Measurements from ENCODE around the gene EIF2D.
A peak's percentile ranks its signal among the peaks of the same experiment; 100 is the strongest.
"Not testable (repeated sequence)": the region's sequence is repeated elsewhere in the genome, so short reads cannot be mapped to it uniquely, and the experiment has no call there.

EIF2D gene

GRCh38 chr1:206635080-206635977 lies 23.1 kb upstream of the EIF2D start, which contains the start of gene DYRK3:
DYRK3 (plus strand) TSS chr1:206635536; CDS start chr1:206635704, 168 bp downstream.
- peak; percentile 90 for DNase-seq (ENCODE audit: low read depth)

- peak; percentile 60 for DNase-seq (ENCODE audit: low read depth)
Observed at GRCh38 chr1:206634365-206635079, 22.3 kb upstream of the EIF2D start.

DNA sequence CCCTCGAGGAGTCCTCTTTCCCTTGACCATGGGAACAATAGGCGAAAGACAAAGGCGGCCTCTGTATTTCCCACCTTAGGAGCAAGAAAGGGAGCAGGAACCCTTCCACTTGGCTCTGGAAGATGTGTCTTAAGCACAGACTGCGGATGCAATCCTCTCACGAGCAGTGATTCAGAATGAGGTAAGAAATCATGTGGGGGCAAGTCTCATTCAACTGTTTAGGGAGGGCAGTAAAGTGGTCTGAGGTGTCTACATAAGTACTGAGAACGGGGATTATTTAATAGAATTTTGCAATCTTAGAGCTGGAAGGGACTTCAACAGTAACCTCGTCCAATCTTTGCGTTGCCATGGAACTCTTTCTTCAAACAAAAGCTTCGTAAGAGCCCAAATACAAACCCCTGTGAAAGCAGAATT lies 21.4 kb upstream of the EIF2D start:
- DNase-seq (ENCODE audit: low read depth), result no peak

DNA sequence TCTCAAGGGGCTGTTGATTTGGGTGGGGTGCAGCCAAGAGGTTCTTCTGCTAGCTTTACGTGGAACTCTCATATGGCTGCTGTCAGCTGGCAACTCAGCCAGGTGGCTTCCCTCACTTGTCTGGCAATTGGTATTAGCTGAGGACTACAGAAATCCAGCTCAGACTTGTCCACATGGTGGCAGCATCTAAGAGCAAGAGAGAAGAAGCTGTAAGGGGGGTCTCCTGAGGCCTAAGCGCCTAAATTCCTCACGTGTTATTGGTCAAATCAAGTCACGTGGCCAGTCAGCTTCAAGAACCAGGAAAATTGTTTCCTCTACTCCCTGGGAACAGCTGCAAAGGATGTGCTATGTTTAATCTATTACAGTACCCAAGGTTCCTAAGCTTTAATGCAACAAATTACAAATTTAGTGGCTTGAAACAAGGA lies 18.8 kb upstream of the EIF2D start:
- DNase-seq (ENCODE audit: low read depth), result no peak

DNA sequence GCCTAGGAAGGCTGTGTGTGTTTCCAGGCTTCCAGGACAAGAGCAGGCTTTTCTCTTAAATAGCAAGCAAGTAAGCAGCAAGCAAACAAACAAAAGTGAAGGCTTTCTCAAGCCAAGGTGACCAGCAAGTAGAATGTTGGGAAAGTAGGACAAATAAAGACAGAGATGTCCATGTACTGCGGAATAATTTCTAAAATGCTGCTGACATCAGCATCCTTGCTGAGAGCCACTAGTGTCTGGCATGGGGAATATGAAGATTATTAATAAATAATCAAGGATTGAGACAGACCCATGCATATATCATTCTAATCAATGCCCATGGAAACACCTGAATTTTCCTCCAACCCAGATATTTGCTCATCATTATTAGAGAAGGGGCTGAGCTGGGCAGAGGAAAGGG lies 16.7 kb upstream of the EIF2D start:
- no peak for DNase-seq (ENCODE audit: low read depth)

DNA sequence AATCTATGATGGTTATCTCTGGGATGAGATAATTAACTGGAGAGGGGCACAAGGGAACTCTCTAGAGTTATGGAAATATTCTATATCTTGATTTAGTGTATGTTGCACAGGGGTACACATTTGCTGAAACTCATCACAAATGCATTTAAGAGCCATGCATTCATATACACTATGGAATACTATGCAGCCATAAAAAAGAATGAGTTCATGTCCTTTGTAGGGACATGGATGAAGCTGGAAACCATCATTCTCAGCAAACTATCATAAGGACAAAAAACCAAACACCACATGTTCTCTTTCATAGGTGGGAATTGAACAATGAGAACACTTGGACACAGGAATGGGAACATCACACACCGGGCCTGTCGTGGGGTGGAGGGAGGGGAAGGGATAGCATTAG lies 14.1 kb upstream of the EIF2D start:
- DNase-seq (ENCODE audit: low read depth), result not testable (repeated sequence)

DNA sequence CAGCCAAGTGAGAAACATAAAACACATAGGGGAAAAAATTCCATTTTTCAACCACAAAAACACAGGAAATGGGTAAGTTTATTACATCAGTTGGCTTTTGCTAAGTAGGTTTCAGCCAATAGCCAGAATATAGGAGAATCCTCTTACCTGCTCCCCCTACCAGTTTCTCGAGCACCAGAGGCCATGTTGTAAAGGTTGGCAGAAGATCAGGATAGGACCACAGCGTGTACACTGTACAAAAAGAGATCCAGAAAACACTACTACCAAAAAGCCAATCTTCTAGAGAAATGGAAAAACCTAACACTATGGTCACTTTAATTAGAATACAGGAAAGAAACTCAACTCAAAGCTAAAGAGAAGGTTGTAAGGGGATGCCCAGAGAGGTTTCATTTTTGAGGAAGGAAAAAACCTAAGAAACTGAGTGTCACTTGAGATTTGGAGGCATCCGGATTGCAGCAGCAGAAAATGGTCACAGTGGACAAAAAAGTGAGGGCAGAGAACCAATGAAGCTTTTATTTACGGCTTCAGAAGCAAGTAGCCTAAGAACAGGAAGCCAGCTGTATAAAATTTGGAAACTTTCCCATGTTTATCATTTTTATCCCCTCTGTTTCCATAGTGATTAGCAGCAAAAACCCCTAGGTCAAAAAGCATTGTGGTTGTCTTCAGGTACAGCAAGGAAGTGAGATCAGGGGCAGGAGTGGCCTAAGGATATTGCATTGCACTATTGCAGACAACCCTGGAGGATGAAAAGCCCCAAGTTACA lies 2.9 kb downstream of the EIF2D start:
- no peak for DNase-seq (ENCODE audit: low read depth)

GRCh38 chr1:206608108-206608698 lies 4.1 kb downstream of the EIF2D start:
- DNase-seq (ENCODE audit: low read depth), result peak; percentile 37

- no peak for DNase-seq (ENCODE audit: low read depth)
Observed at GRCh38 chr1:206606867-206607266, 5.4 kb downstream of the EIF2D start.

- no peak for DNase-seq (ENCODE audit: low read depth)
Observed at GRCh38 chr1:206604861-206605260, 7.4 kb downstream of the EIF2D start.

DNA sequence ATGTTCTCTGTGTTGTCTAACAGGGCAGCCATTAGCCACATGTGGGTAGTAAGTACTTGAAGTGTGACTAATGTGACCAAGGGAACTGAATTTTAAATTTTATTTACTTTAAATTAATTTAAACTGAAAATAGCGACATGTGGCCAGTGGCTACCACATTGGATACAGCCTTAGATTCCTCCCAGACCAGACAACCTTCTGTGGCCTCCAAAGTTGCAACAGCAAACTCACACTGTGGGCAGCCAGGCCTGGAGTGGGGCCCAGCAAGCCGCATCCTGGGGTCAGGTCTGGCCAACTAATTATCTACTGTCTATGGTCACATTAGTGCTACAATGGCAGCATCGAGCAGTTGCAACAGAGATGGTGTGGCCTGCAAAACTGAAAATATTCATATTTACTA lies 11.7 kb downstream of the EIF2D start:
- no peak for DNase-seq (ENCODE audit: low read depth)

GRCh38 chr1:206596319-206596666 lies 16.0 kb downstream of the EIF2D start:
- DNase-seq (ENCODE audit: low read depth), result no peak

GRCh38 chr1:206595581-206596318 lies 16.5 kb downstream of the EIF2D start:
- no peak for DNase-seq (ENCODE audit: low read depth)

GRCh38 chr1:206593351-206593925 lies 18.8 kb downstream of the EIF2D start:
- DNase-seq (ENCODE audit: low read depth), result no peak

- no peak for DNase-seq (ENCODE audit: low read depth)
Observed at GRCh38 chr1:206591696-206592095, 20.6 kb downstream of the EIF2D start.

GRCh38 chr1:206591226-206591625 lies 21.0 kb downstream of the EIF2D start:
- no peak for DNase-seq (ENCODE audit: low read depth)

- DNase-seq (ENCODE audit: low read depth), result peak; percentile 66
Observed at GRCh38 chr1:206590025-206590758, 22.1 kb downstream of the EIF2D start.

DNA sequence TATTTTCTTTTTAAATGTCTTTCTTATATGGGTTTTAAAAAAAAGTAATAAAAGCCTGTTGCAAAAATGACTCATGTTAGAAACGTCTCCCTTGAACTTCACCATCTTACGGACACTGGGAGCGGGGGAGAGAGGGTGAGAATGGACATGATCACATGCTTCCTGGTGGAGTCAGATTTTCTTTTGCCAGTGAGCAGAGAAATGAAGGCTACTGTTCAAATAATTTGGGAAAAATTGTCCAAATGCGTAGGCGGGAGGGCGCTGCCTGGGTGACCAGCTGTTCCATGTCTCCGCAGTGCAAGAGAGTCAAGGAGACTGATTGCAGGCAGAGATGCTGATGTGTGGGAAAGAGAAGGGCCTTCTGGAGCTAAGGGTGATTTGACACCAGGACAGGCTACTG lies 23.1 kb downstream of the EIF2D start:
- no peak for DNase-seq (ENCODE audit: low read depth)

DNA sequence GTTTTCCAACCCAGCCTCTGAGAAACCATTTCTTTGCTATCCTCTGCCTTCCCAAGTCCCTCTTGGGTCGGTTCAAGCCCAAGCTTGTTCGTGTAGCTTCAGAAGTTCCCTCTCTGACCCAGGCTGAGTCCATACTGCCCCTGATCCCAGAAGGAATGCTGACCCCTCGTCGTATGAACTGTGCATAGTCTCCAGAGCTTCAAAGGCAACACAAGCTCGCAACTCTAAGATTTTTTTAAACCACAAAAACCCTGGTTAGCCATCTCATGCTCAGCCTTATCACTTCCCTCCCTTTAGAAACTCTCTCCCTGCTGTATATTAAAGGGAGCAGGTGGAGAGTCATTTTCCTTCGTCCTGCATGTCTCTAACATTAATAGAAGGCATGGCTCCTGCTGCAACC lies 23.8 kb downstream of the EIF2D start:
- no peak for DNase-seq (ENCODE audit: low read depth)

DNA sequence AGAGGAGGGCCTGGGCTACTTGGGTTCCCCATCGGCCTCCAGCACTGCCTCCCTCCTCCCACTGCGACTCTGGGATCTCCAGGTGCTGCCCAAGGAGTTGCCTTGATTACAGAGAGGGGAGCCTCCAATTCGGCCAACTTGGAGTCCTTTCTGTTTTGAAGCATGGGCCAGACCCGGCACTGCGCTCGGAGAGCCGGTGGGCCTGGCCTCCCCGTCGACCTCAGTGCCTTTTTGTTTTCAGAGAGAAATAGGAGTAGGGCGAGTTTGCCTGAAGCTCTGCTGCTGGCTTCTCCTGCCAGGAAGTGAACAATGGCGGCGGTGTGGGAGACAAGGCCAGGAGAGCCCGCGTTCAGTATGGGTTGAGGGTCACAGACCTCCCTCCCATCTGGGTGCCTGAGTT lies 24.4 kb downstream of the EIF2D start:
- DNase-seq (ENCODE audit: low read depth), result no peak
